GM03348 (cell line): ENCODE data around the gene CD276.

Source experiments
- DNase-seq: peaks from one replicate; pipeline ENCODE4 v3.0.0; 2012; ENCODE audit warnings: low spot score

Gene CD276

DNA sequence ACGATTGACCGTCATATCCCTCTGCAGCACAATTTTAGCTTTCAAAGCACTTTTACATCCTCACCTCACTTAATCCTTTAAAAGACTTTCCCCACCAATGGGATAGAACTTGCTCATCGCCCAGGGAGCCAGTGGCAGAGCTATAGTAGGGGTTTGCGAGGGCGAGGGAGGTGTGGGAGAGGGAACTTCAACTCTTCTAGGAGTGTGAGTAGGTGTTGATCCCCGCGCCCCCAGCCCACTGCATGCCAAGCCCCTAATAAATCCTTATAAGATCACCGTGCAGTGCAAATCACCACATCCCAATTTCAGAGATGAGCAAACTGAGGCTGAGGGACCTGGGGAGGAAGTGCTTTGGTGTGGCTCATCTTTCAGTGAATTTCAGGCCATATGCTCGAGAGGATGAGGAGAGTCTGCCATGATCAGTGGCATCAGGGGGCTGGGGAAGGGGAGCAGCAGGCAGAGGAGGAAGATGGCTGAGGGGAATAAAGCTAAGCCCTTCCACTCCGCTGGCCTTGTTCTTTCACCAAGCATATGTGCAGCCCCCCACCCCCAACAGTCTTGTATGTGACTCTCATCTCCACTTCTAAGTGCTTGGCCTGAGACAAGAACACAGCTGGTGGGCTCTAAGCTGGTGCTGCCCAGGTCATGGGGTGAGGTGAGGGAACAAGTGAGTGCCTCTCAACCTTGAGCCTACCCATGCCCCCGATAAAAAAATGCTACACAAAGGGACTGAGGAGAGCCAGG, 63.8 kb downstream of the CD276 start:
- no peak for DNase-seq

DNA sequence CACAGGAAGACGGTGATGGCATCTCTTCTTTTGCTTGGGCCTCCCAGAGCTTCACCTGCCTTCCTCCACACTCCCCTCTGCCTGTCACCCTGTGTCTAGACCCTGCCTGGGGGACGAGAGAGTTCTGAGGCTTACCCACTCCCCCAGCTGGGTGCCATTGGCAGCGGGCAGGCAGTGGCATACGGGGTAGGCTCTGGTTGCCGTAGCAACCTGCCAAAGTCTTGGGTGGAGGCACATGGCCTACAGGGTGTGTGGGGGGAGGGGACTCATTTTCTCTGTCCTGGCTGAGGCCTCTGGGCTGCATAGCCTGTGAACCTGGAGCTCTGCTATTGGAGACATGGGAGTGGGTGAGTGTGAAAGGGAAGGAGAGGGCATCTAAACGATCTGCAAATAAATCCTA, 64.5 kb downstream of the CD276 start:
- DNase-seq = no peak

DNA sequence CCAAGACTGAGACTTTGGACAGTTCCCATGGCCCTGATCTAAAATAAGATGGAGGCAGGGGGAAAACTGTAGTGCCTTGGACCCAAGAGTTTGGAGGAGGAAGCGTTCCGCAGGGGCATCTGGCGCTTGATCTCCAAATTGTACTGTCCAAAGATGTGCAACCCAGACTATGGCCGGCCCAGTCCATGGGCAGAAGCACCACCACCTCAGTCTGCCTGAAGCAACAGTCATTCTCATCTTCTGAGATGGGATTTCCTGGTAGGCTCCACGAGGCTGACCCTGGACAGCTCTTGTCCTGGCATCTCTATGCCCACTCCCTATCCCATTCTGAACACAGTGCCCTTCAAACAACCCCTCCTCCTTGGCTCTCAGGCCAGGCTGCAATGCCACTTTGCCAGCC, 65.3 kb downstream of the CD276 start:
- no peak for DNase-seq

DNA sequence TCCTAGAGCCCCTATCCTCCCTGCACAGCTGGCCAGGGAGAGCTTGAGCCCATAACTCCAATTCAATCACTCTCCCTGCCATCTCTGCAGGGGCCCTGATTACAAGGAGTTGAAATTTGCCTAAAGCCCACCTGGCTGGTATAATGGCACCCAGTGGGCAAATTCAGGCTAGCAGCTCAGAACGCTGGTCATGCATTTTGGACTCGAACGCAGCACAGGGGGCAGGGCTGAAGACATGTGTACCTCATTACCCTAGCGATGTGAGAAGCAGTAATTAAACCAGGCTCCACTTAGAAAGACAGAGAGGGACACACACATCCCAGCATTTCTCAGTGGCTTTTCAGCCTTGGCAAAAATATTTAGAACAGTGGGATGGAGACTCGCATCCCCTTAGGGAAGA, 65.8 kb downstream of the CD276 start:
- DNase-seq = no peak

DNA sequence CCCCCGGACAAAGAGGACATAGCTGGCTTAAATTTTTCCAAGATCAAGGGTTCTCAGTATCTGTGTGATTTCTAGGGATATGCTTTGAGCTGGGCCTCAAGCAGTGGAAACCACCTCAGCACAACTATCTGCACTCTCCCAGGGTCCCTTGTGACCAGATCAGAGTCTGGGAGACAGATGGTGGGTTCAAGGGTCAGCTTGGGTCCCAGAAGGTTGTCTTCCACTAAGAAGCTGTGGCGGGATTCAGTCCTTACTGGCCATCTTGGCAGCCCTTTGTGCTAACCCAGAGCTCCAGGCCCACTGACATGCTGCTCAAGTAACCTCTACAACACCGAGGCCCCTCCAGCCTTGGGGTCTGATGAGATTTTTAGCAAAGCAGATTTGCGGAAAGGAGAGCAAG, 66.3 kb downstream of the CD276 start:
- no peak for DNase-seq

DNA sequence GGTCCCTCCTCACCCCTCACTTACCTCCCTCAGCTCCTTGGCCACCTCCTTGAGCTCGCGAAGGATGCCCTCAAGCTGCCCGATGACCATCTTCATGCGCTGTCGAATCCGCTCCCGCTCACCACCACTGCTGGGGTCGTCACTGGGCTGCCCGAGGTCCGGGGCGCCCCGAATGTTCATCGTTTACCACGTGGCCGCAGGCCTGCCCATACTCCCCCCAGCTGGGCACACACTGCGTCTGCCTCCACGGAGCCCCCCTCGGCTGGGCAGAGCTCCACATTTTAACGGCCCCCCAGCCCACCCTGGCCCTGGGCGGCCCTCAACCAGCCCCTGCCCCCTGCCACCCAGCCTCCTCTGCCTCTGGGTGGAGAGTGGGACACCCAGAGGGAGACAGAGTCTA, 66.8 kb downstream of the CD276 start:
- DNase-seq = no peak

DNA sequence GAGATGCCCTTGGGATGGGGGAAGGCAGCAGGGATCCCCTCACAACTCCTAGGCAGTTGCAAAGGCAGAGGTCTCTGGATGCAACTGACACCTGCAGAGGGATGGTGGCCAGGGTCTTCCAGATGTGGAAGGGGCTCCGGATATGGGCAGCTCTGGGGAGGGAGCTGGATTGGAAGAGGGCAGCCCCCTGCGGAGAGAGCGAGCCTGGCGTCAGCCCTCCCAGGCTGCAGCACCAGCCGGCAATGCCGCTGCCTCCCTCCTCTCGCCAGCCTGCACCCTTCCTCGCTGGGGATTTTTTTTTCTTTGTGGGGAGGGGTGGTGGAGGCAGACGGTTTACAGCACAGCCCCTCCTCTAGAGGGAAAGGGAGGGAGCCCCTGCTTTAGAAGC, 67.3 kb downstream of the CD276 start:
- DNase-seq = peak; percentile 18

DNA sequence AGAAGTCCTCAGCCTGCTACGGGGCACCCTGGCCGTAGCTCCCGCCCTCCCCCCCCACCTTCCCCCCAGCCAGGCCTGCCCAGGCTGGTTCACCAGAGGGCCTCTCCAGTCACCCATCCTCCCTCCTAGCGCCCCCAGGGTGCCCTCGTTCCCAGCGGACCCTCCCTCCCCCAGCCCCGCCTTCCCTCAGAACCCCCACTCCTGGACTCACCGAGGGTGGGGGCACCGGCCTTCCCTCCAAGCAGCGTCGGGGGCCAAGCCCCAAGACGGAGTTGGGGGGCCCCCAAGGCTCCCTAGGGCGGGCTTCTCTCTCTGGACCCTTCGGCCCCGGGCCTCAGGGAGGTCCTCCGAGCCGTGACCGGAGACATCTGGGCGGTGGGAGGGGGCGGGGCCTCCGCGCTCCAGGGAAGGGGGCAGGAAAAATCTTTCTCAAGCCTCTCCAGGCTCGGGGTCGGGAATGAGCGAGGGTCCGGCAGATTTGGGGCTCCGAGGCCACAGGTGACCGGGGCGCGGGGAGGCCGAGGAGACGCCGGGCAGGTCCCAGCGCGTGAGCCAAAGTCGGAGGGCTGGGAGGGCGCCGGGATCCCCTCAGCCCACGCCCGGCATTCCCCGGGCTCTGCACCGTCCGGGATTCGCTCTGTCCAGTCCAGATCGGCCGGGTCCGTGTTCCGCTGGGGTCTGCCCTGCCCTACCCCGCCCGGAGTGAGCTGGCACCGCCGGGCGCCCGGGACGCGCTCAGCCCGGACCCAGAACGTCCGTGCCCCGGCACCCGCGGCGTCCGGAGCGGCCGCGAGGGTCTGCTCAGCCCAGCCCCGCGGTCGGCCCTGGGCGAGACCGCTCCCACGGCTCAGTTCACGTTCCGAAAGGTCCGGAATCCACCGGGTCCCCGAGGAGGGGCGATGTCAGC, 68.0 kb downstream of the CD276 start:
- DNase-seq = peak; percentile 62

DNA sequence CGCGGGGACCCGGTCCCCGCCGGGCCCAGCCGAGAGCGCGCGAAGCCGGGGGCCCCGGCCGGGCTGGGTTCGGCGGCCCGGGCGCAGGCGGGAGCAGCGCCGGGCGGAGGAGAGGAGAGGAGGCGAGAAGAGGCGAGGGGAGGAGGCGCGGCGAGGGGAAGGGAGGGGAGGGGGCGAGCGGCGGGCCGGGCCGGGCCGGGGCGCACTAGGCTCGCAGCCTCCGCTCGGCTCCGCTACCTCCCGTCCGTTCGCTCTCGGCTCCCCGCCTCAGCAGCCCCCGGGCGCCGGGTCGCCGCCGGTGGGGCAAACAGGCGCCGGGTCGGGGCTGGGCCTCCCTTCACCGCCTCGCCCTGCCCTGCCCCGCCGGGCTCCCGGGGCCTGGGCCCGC, 68.6 kb downstream of the CD276 start:
- peak; percentile 78 for DNase-seq

DNA sequence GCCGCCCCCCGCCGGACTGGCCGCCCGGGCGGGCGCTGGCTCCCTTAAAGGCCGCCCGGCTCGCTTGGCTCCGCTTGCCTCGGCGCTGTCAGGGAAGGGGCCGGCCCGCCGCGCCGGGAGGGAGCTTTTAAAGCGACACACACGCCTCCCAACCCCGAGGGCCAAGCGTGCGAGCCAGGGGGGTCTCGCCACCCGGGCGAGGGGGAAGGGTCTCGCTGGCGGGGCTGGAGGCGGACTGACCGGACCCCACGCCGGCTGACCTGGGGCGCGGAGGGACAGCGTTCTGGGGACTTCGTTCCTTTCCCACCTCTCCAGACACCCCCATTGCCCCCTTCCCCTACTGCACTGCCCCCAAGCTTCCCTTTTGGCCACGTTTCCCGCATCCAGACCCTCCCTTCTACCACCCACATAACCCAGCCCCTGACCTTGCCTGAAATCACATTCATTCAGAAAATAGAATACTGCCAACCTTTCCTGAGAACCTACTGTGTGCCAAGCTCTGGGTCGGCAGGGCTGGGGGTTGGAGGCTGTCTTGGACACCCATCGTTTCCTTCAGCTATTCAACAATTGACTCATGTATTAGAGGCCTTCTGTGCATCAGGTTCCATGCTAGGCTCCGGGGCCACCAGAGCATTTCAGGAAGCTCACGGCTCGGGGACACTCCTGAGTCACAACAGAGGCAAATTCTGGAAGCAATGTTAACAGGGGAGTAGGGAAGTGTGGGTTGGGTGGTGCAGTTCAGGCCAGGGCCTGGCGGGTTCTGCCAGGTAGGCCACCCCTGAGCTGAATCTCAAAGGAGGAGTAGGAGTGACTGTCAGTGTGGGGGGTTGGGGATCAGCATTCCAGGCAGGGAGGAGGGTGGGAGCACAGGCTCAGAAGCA, 69.3 kb downstream of the CD276 start, which contains the start of gene INSYN1:
INSYN1 (minus strand) TSS at position 102 of the 881 bp plus-strand sequence. CDS start 2,221 bp downstream, outside the sequence.
- DNase-seq = peak; percentile 93

DNA sequence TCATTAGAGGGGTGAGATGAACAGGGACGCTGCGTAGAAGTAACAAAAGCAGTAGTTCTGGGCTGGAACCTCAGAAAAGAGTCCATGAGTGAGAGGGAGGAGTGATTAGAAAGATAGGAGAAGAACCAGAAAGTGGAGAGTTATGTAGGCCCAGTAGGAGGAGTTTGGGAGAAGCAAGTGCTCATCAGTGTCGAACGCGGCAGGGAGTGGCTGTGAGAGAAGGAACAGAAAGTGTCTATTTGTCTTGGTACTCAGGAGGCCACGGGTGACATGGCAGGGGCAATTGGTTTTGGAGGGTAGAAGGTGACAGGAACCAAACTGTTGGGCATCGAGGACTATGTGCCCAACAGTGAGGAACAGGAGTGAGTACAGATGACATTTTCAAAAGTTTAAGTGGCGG, 70.3 kb downstream of the CD276 start:
- DNase-seq = peak; percentile 33

DNA sequence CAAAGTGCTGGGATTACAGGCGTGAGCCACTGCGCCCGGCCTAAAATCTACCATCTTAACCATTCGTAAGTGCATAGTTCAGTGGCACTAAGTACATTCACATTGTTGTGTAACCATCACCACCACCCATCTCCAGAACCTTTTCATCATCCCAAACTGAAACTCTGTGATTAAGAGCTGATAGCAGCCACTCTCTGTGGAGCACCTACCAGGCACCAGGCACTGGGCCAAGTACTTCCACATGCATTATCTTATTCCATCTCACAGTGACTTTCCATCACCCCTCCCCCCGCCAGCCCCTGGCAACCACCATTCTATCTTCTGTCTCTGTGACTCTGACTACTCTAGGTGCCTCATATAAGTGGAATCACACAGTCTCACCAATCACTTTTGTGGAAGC, 71.3 kb downstream of the CD276 start:
- DNase-seq = no peak

DNA sequence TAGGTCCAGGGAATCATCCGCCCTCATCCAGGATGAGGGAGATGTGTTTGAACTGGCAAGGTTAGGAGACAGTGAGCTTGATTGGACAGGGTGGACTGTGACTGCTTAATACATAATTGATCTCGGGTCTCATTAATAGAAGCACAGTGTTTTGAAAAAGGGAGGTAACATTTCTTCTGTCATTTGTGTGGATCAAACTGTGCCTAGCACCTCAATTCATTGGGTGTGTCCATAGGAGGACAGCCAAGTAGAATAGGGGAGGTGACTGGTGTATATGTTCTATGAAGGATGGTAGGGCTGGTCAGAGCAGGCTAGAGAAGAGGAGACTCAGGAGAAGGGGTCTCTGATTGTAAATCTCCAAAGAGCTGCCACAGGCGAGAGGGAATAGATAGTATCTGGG, 71.8 kb downstream of the CD276 start:
- no peak for DNase-seq

DNA sequence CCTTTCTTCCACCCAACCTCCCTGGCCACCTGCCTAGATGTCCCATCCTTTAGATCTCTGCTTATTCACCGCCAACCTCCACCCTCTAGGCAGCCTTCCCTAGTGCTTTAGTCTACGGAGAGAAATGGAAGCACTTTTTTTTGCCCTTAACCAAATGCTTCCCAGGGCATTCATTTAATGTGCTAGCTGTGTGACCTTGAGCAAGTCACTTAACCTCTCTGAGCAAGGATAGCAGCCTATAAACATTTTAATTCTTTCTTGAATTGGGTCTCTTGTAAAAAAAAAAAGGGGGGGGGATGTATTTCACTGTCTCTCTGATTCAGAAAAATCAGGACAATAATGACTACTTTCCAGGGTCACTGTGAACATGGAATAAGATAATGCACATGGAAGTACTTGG, 72.2 kb downstream of the CD276 start:
- DNase-seq = no peak

DNA sequence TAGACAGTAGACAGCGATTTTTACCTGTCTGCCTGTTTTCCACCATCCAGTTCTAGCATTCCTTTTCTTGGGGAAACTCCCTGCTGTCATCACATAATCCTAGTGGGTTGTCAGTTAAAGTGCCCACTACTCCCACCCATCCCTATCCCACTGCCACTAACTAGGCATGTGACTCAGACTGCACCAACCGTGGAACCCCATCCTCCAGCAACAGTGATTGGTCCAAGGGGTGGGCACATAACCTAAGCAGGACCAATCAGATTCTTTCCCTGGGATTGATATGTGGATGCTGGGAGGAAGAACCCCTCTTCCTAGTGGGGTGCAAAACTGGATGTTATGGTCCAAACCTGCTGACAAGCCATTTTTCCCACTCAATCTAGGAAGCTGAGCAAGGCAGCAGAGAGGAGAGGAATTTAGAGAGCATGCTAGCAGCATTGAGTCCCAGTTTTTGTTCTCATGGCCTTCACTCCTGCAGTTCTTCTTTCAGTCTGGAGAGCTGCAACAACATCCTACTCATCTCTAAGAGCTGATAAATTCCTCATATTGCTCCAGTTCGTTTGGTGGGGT, 72.8 kb downstream of the CD276 start:
- no peak for DNase-seq

DNA sequence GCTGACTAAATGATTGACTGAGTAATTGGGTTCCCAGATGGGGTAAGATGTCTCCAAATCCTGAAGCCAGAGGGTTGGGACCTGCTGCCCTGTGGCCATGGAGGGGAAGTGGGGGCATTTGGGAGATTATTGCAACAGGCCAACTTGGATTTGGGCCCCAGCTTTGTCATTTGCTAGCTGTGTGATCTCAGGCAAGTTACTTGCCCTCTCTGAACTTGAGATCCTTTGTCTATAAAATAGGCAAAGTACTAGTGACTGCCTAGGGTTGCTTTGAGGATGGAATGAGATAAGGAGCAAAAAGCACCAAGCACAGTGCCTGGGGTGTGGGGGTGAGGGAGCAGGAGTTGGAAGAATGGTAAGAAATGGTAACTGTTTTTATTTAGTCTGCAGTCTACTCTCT, 73.4 kb downstream of the CD276 start:
- no peak for DNase-seq

DNA sequence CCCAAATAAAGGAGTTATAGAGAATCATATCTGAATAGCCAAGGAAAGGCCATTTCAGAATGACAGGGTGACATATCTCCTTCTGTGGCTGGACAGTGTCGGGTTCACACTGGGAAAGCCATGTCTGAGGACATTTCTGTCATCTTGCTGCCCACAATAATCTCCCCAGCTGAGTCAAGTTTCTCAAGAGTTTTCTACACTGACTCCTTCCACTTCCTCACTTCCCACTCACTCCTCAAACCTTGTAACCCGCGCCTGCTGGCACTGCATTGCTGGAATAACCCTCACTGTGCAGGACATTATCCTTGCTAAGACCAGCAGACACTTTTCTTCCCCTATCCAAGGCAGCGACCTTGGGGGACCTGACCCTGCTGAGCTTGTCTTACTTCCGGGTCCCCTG, 74.3 kb downstream of the CD276 start:
- no peak for DNase-seq

DNA sequence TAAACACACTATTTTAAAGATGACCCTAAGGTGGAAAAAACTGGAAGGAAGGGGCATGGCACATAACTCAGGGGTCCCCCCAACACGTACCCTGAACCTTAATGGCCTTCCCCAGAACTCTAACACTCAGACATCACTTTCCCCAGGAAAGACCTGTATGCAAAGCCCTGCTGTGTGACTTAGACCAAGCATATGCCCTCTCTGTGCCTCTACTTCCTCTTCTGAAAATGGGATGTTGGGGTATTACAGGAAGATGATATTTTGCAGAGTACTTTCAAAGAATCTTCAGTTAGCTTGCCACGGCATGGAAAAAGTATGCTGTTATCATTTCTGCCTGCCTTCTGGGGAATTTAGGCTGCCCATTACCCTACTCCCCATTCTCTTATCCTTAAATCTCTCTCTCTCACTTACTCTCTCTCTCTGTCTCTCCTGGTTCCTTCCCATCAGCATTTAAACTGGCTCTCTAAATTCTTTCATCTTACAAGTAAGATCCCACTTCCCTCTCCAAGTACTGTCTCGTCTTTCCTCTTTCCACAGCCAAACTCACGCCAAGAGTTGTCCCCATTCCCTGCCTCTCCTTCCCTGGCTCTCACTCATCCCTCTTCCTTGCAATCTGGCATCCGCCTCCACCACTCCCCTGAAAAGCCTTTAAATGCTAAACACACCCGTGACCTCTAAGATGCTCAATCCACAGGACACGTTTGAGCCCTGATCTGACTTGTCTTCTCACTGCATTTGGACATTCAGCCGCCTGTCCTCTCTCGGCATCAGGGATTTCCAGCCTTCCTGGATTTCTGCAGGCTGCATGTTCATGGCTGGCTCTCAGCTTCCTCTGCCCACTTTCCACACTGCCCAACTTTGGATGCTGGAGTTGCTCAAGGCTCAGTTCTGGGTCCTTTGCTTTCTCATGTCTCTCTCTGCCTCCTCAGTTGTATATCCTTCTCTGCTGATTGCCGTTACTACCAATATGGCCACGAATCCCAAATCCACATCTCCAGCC, 76.4 kb downstream of the CD276 start:
- DNase-seq = no peak

DNA sequence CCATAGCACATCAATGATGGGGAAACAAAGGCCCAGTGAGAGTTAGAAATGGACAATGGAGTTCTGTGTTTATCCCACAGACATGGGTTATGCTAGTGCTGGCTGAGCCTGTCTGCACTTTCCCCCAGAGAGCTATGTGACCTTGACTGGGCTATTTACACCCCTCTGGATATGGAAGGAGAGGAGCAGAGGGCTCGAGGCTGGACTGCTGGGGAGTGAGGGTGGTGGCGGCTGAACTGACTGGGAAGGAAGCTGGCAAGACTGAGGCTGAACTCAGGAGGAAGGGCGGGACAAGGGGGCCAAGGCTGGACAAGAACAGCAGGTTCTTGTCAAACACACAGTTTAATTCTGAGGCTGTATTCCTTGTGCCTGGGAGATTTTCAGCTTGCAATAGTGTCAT, 79.7 kb downstream of the CD276 start:
- DNase-seq = no peak
